HepG2 (cell line): ENCODE results near the gene JADE2. TPM values are rescaled to one million over a fixed set of nuclear protein-coding genes. Genes with fewer than 3 reads are reported as not detected.
A peak's percentile ranks its signal among the peaks of the same experiment; 100 is the strongest.

ENCODE experiments used
- DNMT3B ChIP-seq: conservative IDR thresholded peaks from 2 replicates; pipeline ENCODE4 v1.6.1; 2016; ENCODE audit warnings: missing biosample characterization, control low read depth
- EZH2 ChIP-seq: conservative IDR thresholded peaks from 2 replicates; pipeline ENCODE4 v1.6.1; 2012; ENCODE audit warnings: mild to moderate bottlenecking, low read depth, low read length, moderate library complexity
- FOXA1 ChIP-seq, 2 experiments: fragments of 450-650 bp in 1 of 2; sonication (generic) in 1 of 2; formaldehyde crosslinking in 1 of 2; IDR thresholded peaks; 2 replicates each; pipeline versions ENCODE4 v1.4.0 to v1.6.1; 2016 to 2020; ENCODE audit warnings: missing genetic modification reagents in 1 of 2
- FOXP4 ChIP-seq: sonication (generic); formaldehyde crosslinking; IDR thresholded peaks from 2 replicates; pipeline ENCODE4 v1.4.0; 2020; ENCODE audit warnings: missing genetic modification reagents
- HES4 ChIP-seq: sonication (generic); formaldehyde crosslinking; IDR thresholded peaks from 2 replicates; pipeline ENCODE4 v1.9.0; 2021; ENCODE audit warnings: mild to moderate bottlenecking, missing genetic modification reagents, borderline replicate concordance
- HOXA3 ChIP-seq: sonication (generic); formaldehyde crosslinking; IDR thresholded peaks from 2 replicates; pipeline ENCODE4 v1.5.0; 2020; ENCODE audit warnings: missing genetic modification reagents
- KAT7 ChIP-seq: IDR thresholded peaks from 2 replicates; pipeline ENCODE4 v1.6.1; 2018; ENCODE audit warnings: borderline replicate concordance, missing compliant biosample characterization
- LRRFIP1 ChIP-seq: sonication (generic); formaldehyde crosslinking; conservative IDR thresholded peaks from 2 replicates; pipeline ENCODE4 v1.4.0; 2020; ENCODE audit warnings: missing genetic modification reagents
- NCOA5 ChIP-seq: sonication (generic); formaldehyde crosslinking; IDR thresholded peaks from 2 replicates; pipeline ENCODE4 v1.4.0; 2020; ENCODE audit warnings: missing genetic modification reagents
- RBM22 ChIP-seq: fragments of 200-400 bp; formaldehyde crosslinking; optimal IDR thresholded peaks from 2 replicates; pipeline ENCODE3; 2017; ENCODE audit warnings: mild to moderate bottlenecking, low read length, moderate library complexity
- SAP130 ChIP-seq: IDR thresholded peaks from 2 replicates; pipeline ENCODE4 v1.6.1; 2016; ENCODE audit warnings: low read depth
- SMARCE1 ChIP-seq: fragments of 450-650 bp; IDR thresholded peaks from 2 replicates; pipeline ENCODE4 v1.6.1; 2017; ENCODE audit warnings: borderline replicate concordance
- TCF7 ChIP-seq: sonication (generic); IDR thresholded peaks from 2 replicates; pipeline ENCODE4 v1.6.1; 2016; ENCODE audit warnings: antibody characterized with exemption, low read depth
- TFE3 ChIP-seq: IDR thresholded peaks from 2 replicates; pipeline ENCODE4 v1.6.1; 2016
- THAP7 ChIP-seq: sonication (generic); formaldehyde crosslinking; IDR thresholded peaks from 2 replicates; pipeline ENCODE4 v1.8.1; 2023; ENCODE audit warnings: mild to moderate bottlenecking, missing genetic modification reagents
- ZBTB2 ChIP-seq: sonication (generic); formaldehyde crosslinking; IDR thresholded peaks from 2 replicates; pipeline ENCODE4 v1.8.0; 2022; ENCODE audit warnings: low read depth, missing genetic modification reagents
- ZFP37 ChIP-seq: sonication (generic); formaldehyde crosslinking; IDR thresholded peaks from 2 replicates; pipeline ENCODE4 v1.4.0; 2020; ENCODE audit warnings: missing genetic modification reagents, borderline replicate concordance
- ZMYM3 ChIP-seq: sonication (generic); formaldehyde crosslinking; IDR thresholded peaks from 2 replicates; pipeline ENCODE4 v1.5.1; 2020; ENCODE audit warnings: mild to moderate bottlenecking, missing genetic modification reagents
- ZNF337 ChIP-seq: sonication (generic); formaldehyde crosslinking; IDR thresholded peaks from 2 replicates; pipeline ENCODE4 v1.5.1; 2020; ENCODE audit warnings: missing genetic modification reagents, low read depth, mild to moderate bottlenecking, borderline replicate concordance
- ZNF343 ChIP-seq: sonication (generic); formaldehyde crosslinking; IDR thresholded peaks from 2 replicates; pipeline ENCODE4 v1.4.0; 2020; ENCODE audit warnings: mild to moderate bottlenecking, missing genetic modification reagents
- polyA plus RNA-seq, 8 experiments: library from polyadenylated mRNA; depleted of rRNA in 3 of 8; stranded (reverse) in 7 of 8; unstranded in 1 of 8; fragments of >200 nt; fragmentation: Illumina TruSeq in 4 of 8; extraction: Trizol in 4 of 8; gene quantifications; 2 replicates each; pipeline versions ENCODE4 v1.2.1 to v1.2.3, GENCODE V29; 2011 to 2016; ENCODE audit warnings: low read depth in 4 of 8, missing spikeins in 1 of 8, mixed read lengths in 1 of 8; ENCODE audit not compliant: insufficient read depth in 1 of 8
- total RNA-seq, 5 experiments: library from RNA; depleted of rRNA; stranded (reverse); fragments of >200 nt; fragmentation: Illumina TruSeq; extraction: Trizol; gene quantifications; 2 replicates each; pipeline ENCODE4 v1.2.3, GENCODE V29; 2016; ENCODE audit warnings: low read depth in 1 of 5

JADE2 gene
- total and polyA plus RNA-seq, 2 of the 13 experiments (the other 11 are each of a cell fraction or from before 2014, with no cell fraction given), result 7.5 to 15.1 TPM

GRCh38 chr5:134506054-134507039 lies 19.1 kb upstream of the JADE2 start (continued):
- 0 out of 2 replicates have a peak, but pooled peaks have one; percentile 24 for TF ChIP-seq KAT7 (CRISPR knock-in tag)
- peak; percentile 70; the same call in 1 of the 2 replicates for TF ChIP-seq HES4 (CRISPR knock-in tag)
- no peak; the same call in 1 of the 2 replicates for TF ChIP-seq ZNF343
- no peak for TF ChIP-seq FOXA1 (IDR thresholded peaks at IDR 0.05)
- no peak; the same call in 1 of the 2 replicates for TF ChIP-seq FOXA1 (CRISPR knock-in tag; IDR thresholded peaks at IDR 0.05)
- TF ChIP-seq FOXP4 (CRISPR knock-in tag), result peak; percentile 86
- TF ChIP-seq ZBTB2 (CRISPR knock-in tag), result no peak; the same call in 1 of the 2 replicates
- no peak for TF ChIP-seq TCF7
- 0 out of 2 replicates have a peak, but pooled peaks have one; percentile 24 for TF ChIP-seq TFE3 (CRISPR knock-in tag)
- no peak for TF ChIP-seq ZNF337
- TF ChIP-seq SAP130 (CRISPR knock-in tag), result peak; percentile 95
- no peak for TF ChIP-seq SMARCE1
- peak; percentile 96 for TF ChIP-seq ZMYM3
- TF ChIP-seq NCOA5 (CRISPR knock-in tag), result no peak
- TF ChIP-seq EZH2, result no peak
- TF ChIP-seq HOXA3, result peak; percentile 90
- peak; percentile 91 for TF ChIP-seq THAP7
- no peak for TF ChIP-seq LRRFIP1 (CRISPR knock-in tag)
- TF ChIP-seq ZFP37 (CRISPR knock-in tag), result peak; percentile 20; the same call in 1 of the 2 replicates
- TF ChIP-seq DNMT3B, result no peak
- no peak for TF ChIP-seq RBM22
